GM19035 (cell line): ENCODE measurements around the gene TOGARAM2.
"Not testable (repeated sequence)": the region's sequence is repeated elsewhere in the genome, so short reads cannot be mapped to it uniquely, and the experiment has no call there.

Experiments used
- ATAC-seq: cut with Tn5 transposase; IDR thresholded peaks from one replicate; pipeline ENCODE4 v1.9.1; 2021; ENCODE audit not compliant: unreplicated experiment

TOGARAM2 gene

DNA sequence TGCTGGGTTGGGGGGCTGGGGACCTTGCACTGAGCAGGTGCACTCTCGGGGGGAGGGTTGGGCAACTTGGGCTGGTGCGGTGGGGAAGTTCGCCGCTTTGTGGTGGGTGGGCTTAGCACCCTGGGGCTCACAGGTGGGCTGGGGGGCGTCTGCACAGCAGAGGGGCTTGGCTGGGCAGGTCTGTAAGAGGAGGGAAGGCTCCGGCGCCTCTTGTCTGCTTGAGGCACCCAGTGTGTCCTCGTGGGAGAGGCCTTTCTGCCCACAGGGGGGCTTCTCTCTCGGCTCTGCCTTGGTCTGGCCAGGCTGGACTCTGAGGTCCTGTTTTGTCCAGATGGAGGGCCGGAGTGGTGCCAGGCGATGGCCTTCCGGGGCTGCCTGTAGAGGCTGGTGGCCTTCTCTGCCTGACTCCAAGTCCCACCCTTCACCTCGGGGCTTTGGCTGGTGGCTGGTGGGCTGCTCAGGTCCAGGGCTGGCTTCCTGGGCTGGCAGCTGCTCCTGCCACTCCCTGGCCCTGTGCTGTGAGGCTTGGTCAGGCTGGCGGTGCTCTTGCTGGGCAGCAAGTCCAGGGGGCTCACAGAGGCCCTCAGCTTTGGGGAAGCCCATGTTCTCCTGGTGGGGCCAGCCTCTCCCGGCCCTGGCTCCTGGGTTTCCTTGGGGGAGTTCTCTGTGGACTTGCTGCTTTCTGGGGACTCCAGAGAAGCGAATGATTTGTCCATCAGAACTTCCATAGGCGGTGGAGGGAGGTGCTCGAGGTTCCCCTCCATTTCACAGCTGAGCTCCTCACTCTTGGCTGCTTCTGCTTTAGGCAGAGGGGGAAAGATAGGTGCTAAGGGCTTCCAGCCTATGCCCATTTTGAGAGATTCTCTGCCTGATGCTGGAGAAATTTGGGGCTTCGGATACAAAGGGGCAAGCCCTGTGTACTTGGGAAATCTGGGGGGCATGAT is 90.2 kb downstream of the TOGARAM2 start:
- no peak for ATAC-seq

DNA sequence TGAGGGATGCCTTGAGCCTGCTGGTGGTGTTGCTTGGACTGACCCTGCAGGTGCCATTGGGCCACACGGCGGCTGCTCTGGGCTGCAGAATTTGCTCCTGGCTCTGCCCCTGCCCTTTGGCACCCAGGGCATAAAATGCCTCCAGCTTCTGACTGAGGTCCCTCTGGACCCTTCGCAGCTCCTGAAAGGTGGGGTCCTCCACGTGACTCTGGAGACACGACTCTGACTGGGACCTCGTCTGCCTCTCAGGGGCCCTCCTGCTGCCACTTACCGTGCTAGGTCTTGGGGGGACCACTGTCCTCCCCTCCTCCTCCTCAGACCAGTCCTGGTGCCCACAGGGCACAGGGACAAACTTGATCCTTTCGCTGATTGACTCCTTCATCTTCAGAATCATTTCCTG is 91.2 kb downstream of the TOGARAM2 start:
- ATAC-seq, result no peak

DNA sequence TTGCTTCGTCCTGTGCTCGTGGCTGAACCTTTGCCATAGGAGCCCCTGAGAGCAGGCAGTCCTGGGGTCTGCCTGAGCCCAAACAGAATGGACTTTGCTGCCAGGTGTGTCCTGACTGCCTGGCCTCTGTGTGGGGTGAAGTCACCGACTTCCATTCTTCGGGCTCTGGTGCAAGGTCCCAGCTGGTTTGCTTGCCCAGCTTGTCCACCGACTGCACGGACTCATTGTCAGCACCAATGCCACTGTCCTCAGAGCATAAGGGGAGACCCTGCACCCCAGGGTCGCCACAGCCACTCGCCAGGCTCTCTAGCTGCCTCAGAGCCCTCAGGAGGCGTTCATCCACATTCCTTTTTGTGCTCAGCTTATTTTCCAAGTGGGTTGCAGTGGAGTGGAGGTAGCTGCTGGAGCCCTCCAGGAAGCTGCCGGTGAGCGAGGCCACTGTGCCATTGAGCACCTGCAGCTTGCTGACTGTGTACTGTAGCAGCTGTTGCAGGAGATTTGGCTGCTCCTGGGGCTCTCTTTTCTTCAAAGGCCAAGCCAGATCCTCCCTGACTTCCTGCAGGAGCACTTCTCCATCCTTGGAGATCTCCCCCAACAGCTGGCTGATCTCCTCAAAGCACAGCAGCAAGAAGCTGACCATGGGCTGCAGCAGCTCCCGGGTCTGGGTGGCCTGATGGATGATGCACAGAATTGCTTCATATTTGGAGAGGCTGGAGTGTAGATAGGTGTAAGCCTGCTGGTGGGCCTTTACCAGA is 92.0 kb downstream of the TOGARAM2 start:
- ATAC-seq, result no peak

DNA sequence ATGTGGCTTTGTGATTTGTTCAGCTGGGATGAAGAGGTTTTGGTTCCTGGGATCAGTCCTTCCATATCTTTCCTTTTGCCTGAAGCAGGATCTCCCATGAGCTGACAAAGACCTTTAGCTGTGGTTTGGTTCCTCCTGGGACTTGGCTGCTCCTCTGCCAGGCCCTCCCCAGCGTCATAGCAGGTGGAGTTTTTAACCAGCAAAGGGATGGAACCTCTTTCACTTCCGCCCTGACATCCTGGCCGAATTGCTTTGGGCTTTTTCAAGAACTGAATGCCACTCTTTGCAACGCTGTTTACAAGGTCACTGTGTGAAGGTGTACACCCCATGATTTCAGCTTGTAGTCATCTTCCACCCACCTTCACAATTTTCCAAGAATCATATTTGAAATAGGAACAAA is 92.8 kb downstream of the TOGARAM2 start:
- ATAC-seq, result no peak

DNA sequence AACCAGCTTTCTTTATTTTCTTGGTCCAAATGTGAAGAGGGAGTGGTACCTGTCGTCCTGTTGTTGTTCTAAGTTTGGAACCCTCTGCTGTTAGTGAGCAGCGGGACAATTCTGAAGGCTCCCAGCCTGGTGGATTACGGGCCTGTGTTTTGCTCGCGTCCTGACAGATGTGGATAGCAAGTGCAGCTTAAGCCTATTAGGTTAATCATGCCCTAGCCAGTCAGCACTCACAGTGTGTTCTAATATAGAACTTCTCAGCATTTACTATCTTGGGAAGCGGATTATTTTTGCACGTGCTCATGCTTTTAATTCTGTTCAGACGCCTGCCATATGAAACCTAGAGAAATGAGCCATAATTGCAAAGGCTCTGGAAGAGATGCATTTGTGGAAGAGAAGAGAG is 93.3 kb downstream of the TOGARAM2 start, which contains the start of gene PCARE:
PCARE (minus strand) TSS at position 113 of the 400 bp plus-strand sequence. CDS start 262 bp downstream, outside the sequence.
- ATAC-seq, result no peak

DNA sequence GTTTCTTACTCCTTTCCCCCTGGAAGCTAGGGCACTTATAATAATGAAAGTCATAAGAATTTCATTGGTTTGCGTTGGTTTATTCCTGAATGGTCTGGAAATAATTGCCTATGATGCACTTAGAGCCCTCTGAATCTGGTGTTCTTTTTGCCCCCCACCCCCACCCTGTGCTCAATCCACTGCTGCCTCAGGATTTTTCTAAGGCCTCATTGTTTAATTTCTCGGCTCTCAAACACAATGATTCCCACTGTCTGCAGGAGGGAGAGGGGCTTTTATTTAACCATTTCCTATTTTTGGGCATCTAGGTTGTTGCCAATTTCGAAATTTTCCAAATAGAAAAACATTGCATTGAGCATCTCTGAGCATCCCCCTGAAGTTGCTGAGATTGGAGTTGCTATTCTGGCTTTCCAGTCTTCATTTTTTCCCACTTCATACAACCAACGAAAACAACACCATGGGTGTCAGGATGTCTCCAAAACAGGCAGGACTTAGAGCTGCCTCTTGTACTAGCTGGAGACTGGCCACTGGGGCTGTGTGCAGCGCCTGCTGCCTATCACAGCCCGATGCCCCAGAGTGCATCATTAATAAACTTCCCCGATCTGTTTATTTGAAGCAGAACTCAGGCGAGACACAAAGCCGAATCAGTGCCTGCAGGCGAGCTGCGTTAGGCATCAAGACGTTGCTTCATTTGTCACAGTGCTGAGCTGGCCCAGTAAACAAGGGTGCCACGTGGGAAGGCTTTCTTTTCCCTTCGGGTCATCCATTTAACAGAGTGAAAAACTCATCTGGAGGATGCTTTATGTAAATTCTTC is 95.0 kb downstream of the TOGARAM2 start:
- ATAC-seq, result no peak

DNA sequence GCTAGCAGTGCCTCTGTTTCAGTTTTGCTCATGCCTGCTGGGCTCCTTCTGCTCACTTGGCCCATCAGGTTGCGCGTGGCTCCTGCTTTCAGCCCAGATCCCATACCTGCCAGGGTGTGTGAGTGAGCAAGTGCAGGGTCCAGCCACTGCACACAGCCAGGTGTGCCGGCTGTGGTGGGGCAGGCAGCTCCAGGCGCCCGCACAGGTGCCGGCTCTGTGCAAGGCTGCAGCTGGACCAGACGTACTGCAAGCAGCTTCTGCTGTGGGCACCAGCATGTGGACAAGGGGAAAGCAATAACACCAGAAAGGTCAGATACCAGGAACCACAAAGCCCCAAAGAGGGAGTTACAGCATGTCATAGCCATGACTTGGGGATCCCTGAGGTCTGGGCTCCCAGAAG is 98.8 kb downstream of the TOGARAM2 start:
- no peak for ATAC-seq

DNA sequence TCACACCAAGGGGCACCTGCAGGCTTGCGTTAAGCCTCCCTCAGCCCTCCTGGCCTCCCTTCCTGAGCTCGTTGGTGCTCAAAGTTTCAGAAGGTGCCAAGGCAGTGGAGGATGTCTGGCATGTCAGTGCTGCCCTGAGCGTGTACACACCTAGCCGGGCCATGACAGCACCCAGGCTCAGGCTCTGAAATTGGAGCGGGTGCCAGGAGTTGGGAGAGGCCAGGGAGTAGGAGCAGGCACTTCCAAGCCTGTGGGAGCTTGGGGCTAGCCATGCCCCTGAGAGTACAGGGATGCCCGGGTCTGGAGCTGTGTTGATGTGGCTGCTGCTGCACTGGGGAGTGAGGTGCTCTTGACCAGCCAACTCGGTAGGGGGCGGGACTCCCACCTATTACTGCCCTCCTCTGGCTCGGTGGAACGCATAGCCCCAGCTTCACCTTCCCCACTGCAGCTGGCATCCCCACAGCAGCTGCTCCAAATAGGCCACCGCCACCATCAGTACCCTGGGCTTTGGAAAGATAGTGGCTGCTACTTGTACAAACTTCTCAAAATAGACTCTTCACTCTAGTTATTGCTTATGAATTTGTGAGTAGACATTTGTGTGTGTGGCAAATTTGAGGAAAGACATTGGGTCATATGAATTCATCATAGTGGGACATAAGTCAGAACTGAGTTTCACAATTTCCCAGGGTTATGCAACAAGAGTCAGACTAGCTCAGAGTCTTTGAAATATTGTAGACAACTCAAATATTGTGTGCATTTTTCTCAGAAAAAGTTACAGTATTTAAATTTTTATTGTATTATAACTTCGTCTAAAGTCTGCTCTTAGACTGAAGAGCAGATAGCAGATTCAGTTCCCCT is 100.0 kb downstream of the TOGARAM2 start:
- ATAC-seq, result no peak

DNA sequence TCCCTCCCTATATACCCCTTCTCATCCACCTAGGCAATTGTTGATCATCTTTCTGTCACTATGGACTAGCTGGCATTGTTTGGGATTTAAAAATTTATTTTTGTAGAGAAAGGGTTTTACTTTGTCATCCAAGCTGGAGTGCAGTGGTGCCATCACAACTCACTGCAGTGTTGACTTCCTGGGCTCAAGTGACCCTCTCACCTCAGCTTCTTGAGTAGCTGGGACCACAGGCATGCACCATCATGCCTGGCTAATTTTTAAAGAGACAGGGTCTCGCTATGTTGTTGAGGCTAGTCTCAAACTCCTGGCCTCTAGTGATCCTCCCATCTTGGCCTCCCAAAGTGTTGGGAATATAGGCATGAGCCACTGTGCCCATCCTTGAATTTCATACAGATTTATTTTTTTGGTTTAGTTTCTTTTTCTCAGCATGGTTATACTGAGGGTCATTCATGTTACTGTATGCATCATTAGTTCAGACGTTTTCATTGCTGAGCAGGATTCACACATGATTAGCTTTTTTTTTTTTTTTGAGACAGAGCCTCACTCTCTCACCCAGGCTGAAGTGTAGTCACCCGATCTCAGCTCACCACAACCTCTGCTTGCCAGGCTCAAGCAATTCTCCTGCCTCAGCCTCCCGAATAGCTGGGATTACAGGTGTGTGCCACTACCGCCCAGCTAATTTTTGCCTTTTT is 101.9 kb downstream of the TOGARAM2 start:
- ATAC-seq, result no peak

DNA sequence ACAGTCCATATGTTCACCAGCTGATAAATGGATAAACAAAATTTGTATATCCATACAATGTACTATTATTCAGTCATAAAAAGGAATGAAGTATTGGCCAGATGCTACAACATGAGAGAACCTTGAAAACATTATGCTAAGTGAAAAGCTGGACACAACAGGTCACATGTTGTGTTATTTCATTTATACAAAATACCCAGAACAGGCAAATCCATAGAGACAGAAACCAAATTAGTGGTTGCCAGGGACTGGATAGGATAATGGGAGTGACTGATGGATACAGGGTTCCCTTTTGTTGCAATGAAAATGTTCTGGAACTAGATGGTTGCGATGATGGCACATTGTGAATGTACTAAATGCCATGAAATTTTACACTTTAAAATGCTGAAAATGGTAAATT is 103.5 kb downstream of the TOGARAM2 start:
- ATAC-seq, result no peak

DNA sequence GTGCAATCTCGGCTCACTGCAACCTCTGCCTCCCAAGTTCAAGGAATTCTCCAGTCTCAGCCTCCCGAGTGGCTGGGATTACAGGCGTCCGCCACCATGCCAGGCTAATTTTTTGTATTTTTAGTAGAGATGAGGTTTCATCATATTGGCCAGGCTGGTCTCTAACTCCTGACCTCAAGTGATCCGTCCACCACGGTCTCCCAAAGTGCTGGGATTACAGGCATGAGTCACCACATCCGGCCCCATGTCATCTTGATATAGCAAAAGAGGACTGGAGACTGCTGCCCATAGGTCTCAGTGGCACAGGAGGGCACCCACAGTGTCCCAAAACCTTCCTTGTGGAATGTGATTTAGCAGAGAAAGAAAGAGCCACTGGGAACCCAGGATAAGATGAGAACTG is 109.2 kb downstream of the TOGARAM2 start:
- ATAC-seq, result not testable (repeated sequence)

DNA sequence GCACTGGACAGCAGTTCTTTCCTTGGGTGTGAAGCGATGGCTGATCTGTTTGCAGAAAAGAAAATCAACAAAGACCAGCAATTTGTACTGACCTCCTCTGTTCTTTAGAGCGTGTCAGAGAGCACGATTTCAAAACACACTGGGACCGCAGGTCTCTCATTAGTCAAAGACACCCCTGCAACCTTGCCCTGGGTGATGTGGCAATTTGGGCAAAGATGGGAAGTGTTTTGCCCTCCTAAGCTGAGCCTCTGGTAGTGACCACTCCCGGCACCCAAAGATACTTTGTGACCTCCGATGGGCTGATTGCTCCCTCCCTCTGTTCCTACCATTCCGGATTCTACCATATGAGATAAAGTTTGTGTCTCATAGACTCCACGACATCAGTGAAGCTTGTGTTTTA is 115.9 kb downstream of the TOGARAM2 start:
- no peak for ATAC-seq

DNA sequence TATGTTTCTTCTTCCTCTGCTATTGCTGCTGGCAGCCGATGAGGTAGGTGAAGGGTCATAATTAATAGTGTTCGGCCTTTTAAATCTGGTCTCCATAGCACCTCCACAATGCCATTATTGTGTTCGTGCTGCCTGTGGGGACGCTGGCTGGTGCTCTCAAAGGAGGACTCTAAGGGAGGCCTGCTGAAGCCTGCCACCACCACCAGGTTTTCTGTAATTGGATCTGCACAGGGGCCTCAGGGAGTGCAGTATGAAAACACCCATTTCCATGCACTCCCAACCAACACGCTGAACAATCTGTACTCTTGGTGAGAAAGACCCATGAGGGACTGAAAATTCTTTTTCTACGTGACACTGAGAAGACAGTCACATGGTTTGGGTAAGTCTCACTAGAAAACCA is 116.5 kb downstream of the TOGARAM2 start:
- ATAC-seq, result no peak

DNA sequence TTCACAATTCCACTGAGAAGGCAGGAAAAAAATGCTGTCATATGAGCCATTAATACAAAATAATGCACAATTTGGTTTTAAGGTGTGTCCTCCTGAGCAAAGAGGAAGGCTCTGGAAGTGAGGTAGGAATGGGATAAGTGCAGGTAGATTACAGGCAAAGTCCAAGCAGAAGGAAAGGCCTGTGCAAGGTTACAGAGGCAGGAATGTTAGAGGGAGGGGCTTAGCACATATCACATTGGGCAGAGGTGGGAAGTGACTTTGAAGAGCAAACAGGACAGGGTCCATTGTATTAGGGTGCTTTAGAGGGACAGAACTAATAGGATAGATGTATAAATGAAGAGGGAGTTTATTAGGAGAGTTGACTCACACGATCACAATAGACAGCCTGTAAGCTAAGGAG is 119.5 kb downstream of the TOGARAM2 start:
- ATAC-seq, result no peak
